ENCODE results near the gene PRR3.

DNA sequence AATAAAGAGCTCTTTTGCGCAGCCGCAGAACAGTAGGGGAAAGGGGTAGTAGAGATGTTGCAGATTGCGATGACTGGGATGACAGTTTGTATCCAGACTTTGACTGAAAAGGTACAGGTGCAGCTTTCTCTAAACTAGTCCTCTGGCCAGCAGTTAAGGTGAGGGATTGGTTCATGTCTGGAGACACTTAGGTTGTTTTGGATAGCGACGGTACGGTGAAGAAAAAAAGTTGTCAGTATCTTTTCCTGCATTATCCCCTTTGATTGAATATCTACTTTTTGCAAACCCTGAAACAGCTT lies 537 bp downstream of the PRR3 start:
- no peak for TF ChIP-seq CTCF (IDR thresholded peaks at IDR 0.05)
- no peak for TF ChIP-seq POLR2A (IDR thresholded peaks at IDR 0.05)
